ENCODE measurements around the gene MDGA2. TPM values are rescaled to one million over a fixed set of nuclear protein-coding genes. Genes with fewer than 3 reads are reported as not detected.
"Not testable (repeated sequence)": the region's sequence is repeated elsewhere in the genome, so short reads cannot be mapped to it uniquely, and the experiment has no call there.

MDGA2 gene
- total RNA-seq, 1 donor from 2014 or later: not detected

- no peak for ATAC-seq
Observed at GRCh38 chr14:47194055-47194454, 481.4 kb downstream of the MDGA2 start.

GRCh38 chr14:47192203-47192602, 483.2 kb downstream of the MDGA2 start:
- H3K4me3 ChIP-seq; intact Hi-C loops (cut with DNase I): not testable (repeated sequence)

More at GRCh38 chr14:47194055-47194454, 481.4 kb downstream of the MDGA2 start:
- no peaks in the 10 kb centered on the region for H3K4me1 ChIP-seq
- H3K27ac ChIP-seq: no peak overlapping the region
- no peaks in the 10 kb centered on the region for H3K9me3 ChIP-seq
- DNase-seq: no peak
- intact Hi-C loops (cut with DNase I): no loop called here
- TF ChIP-seq CTCF (IDR thresholded peaks at IDR 0.05): no peak
- no peaks in the 10 kb centered on the region for H3K27me3 ChIP-seq
- H3K4me3 ChIP-seq: no peak overlapping the region
- H3K36me3 ChIP-seq: no peaks in the 10 kb centered on the region

GRCh38 chr14:47191700-47192099, 483.7 kb downstream of the MDGA2 start:
- intact Hi-C loops (cut with DNase I): no loop called here
- no peak for DNase-seq
- H3K27ac ChIP-seq: no peak overlapping the region
- H3K9me3 ChIP-seq: no peaks in the 10 kb centered on the region
- H3K27me3 ChIP-seq: no peaks in the 10 kb centered on the region
- TF ChIP-seq CTCF (IDR thresholded peaks at IDR 0.05): no peak
- no peaks in the 10 kb centered on the region for H3K4me1 ChIP-seq
- no peak for ATAC-seq
- no peaks in the 10 kb centered on the region for H3K36me3 ChIP-seq
- H3K4me3 ChIP-seq: no peak overlapping the region

More at GRCh38 chr14:47192203-47192602, 483.2 kb downstream of the MDGA2 start:
- H3K9me3 ChIP-seq, ATAC-seq, H3K4me1 ChIP-seq, H3K27ac ChIP-seq, H3K36me3 ChIP-seq, H3K27me3 ChIP-seq, DNase-seq: not testable (repeated sequence)

- Histone ChIP-seq H3K27me3 (no peaks in the 10 kb centered on the region), H3K4me1 (no peaks in the 10 kb centered on the region), H3K27ac (no peak overlapping the region), H3K36me3 (no peaks in the 10 kb centered on the region), H3K9me3 (no peaks in the 10 kb centered on the region), H3K4me3 (no peak overlapping the region)
- TF ChIP-seq CTCF (IDR thresholded peaks at IDR 0.05): no peak
- DNase-seq: no peak
- ATAC-seq: no peak
- intact Hi-C loops (cut with DNase I): no loop called here
Observed at GRCh38 chr14:47189911-47190484, 485.4 kb downstream of the MDGA2 start.

- Histone ChIP-seq H3K9me3 (no peaks in the 10 kb centered on the region), H3K4me1 (no peaks in the 10 kb centered on the region), H3K27me3 (no peaks in the 10 kb centered on the region), H3K4me3 (no peak overlapping the region), H3K27ac (no peak overlapping the region), H3K36me3 (no peaks in the 10 kb centered on the region)
- ATAC-seq: no peak
- intact Hi-C loops (cut with DNase I): no loop called here
- DNase-seq: no peak
- no peak for TF ChIP-seq CTCF (IDR thresholded peaks at IDR 0.05)
Observed at GRCh38 chr14:47186486-47186885, 488.9 kb downstream of the MDGA2 start.

- H3K27ac ChIP-seq: no peak overlapping the region
- no peaks in the 10 kb centered on the region for H3K4me1 ChIP-seq
- H3K4me3 ChIP-seq: no peak overlapping the region
- no peak for DNase-seq
- no peak for ATAC-seq
- no peaks in the 10 kb centered on the region for H3K36me3 ChIP-seq
- TF ChIP-seq CTCF (IDR thresholded peaks at IDR 0.05): no peak
- no peaks in the 10 kb centered on the region for H3K9me3 ChIP-seq
- intact Hi-C loops (cut with DNase I): no loop called here
- H3K27me3 ChIP-seq: no peaks in the 10 kb centered on the region
Observed at GRCh38 chr14:47179906-47180305, 495.5 kb downstream of the MDGA2 start.

- DNase-seq; H3K27me3 ChIP-seq; ATAC-seq; H3K4me1 ChIP-seq; H3K4me3 ChIP-seq; H3K9me3 ChIP-seq; H3K36me3 ChIP-seq; intact Hi-C loops (cut with DNase I); H3K27ac ChIP-seq: not testable (repeated sequence)
Observed at GRCh38 chr14:47171896-47172295, 503.5 kb downstream of the MDGA2 start.

All from upper lobe of right lung (tissue), 1 donor.